Neural cell (in vitro differentiated cells): Measurements from ENCODE around the gene TGFBR3.

Source experiments
- CTCF ChIP-seq: fragments of 450-650 bp; IDR thresholded peaks from 2 replicates; pipeline ENCODE4 v1.5.1; 2014; ENCODE audit warnings: antibody characterized with exemption, mild to moderate bottlenecking, moderate library complexity; ENCODE audit not compliant: poor library complexity, severe bottlenecking
- EP300 ChIP-seq: fragments of 450-650 bp; conservative IDR thresholded peaks from 2 replicates; pipeline ENCODE4 v1.6.1; 2014; ENCODE audit warnings: antibody characterized with exemption, mild to moderate bottlenecking, moderate library complexity; ENCODE audit not compliant: poor library complexity, severe bottlenecking
- EZH2 ChIP-seq: fragments of 200-600, 300-800 bp; shearing (Covaris generic), sonication (generic); IDR thresholded peaks from 2 replicates; pipeline ENCODE4 v1.6.1; 2014; ENCODE audit warnings: antibody characterized with exemption, low read length, borderline replicate concordance, mild to moderate bottlenecking; ENCODE audit not compliant: insufficient read depth, poor library complexity, severe bottlenecking
- POLR2AphosphoS5 ChIP-seq: IDR thresholded peaks from 2 replicates; pipeline ENCODE4 v1.6.1; 2012
- REST ChIP-seq: IDR thresholded peaks from 2 replicates; pipeline ENCODE4 v1.6.1; 2012; ENCODE audit warnings: borderline replicate concordance
- SMC3 ChIP-seq: fragments of 450-650 bp; conservative IDR thresholded peaks from 2 replicates; pipeline ENCODE4 v1.6.1; 2014; ENCODE audit warnings: antibody characterized with exemption, mild to moderate bottlenecking, moderate library complexity; ENCODE audit not compliant: poor library complexity
- TAF1 ChIP-seq: IDR thresholded peaks from 2 replicates; pipeline ENCODE4 v1.6.1; 2012; ENCODE audit warnings: low read depth

- TF ChIP-seq CTCF (no peak), POLR2AphosphoS5 (no peak), EP300 (no peak), REST (no peak), SMC3 (no peak), EZH2 (no peak), TAF1 (no peak)
Observed at GRCh38 chr1:91777630-91778300, 108.2 kb downstream of the TGFBR3 start.
